ENCODE data around the gene PFN1.
A peak's percentile ranks its signal among the peaks of the same experiment; 100 is the strongest.

PFN1 gene

DNA sequence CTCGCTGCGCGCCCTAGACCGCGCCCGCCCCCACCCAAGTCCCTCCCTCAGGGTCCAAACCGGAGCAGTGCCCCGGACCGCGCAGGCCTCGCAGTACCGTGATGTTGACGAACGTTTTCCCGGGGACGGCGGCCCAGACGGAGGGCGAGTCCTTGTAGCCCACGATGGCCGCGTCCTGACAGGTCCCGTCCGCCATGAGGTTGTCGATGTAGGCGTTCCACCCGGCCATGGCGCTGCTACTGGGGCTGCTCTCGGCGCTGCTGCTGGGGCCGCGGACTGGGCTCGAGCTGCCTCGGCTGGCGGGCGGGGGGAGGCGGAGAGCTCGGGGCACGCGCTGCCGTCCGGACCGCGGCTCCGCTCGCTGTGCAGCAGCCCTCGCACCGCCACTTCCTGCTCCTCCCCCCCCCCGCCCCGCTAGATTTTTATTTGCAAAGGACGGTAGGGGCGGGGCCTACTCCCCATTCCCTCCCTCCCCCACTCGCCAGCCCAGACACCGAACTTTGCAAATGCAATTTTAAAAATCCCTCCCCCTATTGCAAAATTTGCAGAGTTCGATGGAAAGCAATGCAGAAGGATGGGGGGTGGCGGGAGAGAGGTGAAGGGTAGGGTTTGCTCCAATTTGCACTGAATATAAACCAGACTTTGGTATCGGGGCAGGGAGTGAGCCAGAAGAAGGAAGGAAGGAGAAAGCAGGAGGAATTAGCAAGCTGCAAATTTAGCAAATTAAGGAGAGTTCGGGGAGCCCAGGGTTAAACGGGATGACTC is at the start of gene PFN1:
TSS of gene PFN1 (minus strand) at position 365 of the 765 bp plus-strand sequence. CDS start at position 229, 136 bp downstream.
- H3K27me3 ChIP-seq (ENCODE audit: control insufficient read depth in 2 of 2, insufficient read depth in 2 of 2, low read length in 2 of 2), result no peaks in the 10 kb centered on the region
- H3K4me1 ChIP-seq (ENCODE audit: control insufficient read depth in 2 of 2, insufficient read depth in 2 of 2, low read length in 2 of 2), result peaks cover 37 to 39% of the 10 kb centered on the region in 2 donors
- peak within 1 kb of the TSS; percentile 88 to 96 for H3K9ac ChIP-seq (ENCODE audit: low read depth in 1 of 2, low read length in 2 of 2)
- H3K27ac ChIP-seq (ENCODE audit: low read depth in 2 of 2, low read length in 2 of 2), result peak within 1 kb of the TSS; percentile 100
- H3K9me3 ChIP-seq (ENCODE audit: control insufficient read depth in 2 of 2, low read length in 2 of 2), result no peaks in the 10 kb centered on the region
- peak within 1 kb of the TSS; percentile 89 to 93 for H3K4me3 ChIP-seq (ENCODE audit: low read length in 2 of 2)
- H3K36me3 ChIP-seq (ENCODE audit: control insufficient read depth in 2 of 2, insufficient read depth in 2 of 2, low read length in 2 of 2), result peaks cover 26 to 31% of the 10 kb centered on the region in 2 donors

DNA sequence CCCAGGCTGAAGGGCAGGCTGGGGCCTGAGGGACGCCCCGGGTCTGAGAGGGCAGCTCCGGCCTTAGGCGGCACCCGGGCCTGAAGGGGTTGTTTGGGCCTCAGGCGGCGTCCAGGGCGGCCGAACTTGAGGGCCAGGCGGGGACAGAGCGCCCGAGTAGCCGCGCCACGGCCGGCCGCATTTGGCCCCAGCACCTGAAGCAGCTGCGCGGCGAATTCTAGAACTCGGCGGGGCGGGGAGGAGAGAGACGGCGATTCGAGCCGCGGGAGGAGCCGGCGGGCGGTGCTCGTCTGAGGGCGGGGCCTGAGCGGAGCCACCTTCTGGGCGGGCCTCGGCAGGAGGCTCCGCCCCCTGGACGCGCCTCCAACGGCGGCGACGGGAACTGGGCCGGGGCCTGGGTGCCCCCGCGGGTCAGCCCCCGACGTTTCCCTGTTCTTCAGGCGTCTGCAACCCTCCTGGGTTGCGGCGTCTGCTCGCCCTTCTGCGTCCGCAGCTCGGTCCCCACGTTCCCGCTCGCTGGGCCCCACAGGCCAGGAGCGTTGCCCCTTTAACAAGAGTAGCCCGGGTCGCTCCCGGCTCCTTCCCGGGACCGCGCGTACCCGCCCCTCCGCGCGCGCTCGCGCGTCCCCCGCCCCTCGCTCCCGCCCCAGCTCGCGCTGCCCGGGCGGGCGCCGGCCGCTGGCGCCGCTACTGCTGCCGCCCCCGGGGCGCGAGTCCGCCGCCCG is 49.1 kb upstream of the PFN1 start, which contains the start of the genes INCA1 and KIF1C:
TSS of gene INCA1 (minus strand) at position 221 of the 725 bp plus-strand sequence. CDS start 3,085 bp downstream, outside the sequence.
TSS of gene KIF1C (plus strand) at position 649 of the 725 bp plus-strand sequence. CDS start 2,297 bp downstream, outside the sequence.
- peaks cover 19 to 20% of the 10 kb centered on the region in 2 donors for H3K36me3 ChIP-seq (ENCODE audit: control insufficient read depth in 2 of 2, insufficient read depth in 2 of 2, low read length in 2 of 2)
- H3K9me3 ChIP-seq (ENCODE audit: control insufficient read depth in 2 of 2, low read length in 2 of 2), result no peaks in the 10 kb centered on the region
- peaks cover 22 to 25% of the 10 kb centered on the region in 2 donors for H3K4me1 ChIP-seq (ENCODE audit: control insufficient read depth in 2 of 2, insufficient read depth in 2 of 2, low read length in 2 of 2)
- H3K27me3 ChIP-seq (ENCODE audit: control insufficient read depth in 2 of 2, insufficient read depth in 2 of 2, low read length in 2 of 2), result no peaks in the 10 kb centered on the region
- H3K9ac ChIP-seq (ENCODE audit: low read depth in 1 of 2, low read length in 2 of 2), result peak within 1 kb of the TSS; percentile 90
- peak within 1 kb of the TSS; percentile 93 to 98 for H3K4me3 ChIP-seq (ENCODE audit: low read length in 2 of 2)
- H3K27ac ChIP-seq (ENCODE audit: low read depth in 2 of 2, low read length in 2 of 2), result peak within 1 kb of the TSS; percentile 87 to 90

DNA sequence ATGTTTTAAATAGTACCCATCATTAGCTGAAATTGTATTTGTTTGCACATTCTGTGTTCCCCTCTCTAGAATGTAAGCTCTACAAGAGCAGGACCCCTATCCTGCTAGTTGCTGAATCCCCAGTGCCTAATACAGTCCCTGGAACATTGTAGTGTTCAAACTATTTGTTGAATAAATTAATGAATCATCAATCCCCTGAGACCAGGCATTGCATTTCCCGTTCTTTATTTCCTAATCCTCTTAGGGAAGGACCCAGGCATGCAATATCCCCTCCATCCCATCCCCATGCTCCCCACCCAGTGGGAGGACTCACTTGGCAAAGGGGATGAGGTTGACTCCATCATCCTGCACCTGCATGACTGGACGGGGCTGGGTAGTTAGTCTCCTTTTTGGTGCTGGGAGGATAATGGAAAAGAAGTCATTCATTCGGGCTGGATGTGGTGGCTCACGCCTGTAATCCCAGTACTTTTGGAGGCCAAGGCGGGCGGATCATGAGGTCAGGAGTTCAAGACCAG is 45.8 kb upstream of the PFN1 start:
- H3K36me3 ChIP-seq (ENCODE audit: control insufficient read depth in 2 of 2, insufficient read depth in 2 of 2, low read length in 2 of 2), result no peaks in the 10 kb centered on the region
- H3K9ac ChIP-seq (ENCODE audit: low read depth in 1 of 2, low read length in 2 of 2), result no peak overlapping the region
- peaks cover 12 to 14% of the 10 kb centered on the region in 2 donors for H3K4me1 ChIP-seq (ENCODE audit: control insufficient read depth in 2 of 2, insufficient read depth in 2 of 2, low read length in 2 of 2)
- H3K9me3 ChIP-seq (ENCODE audit: control insufficient read depth in 2 of 2, low read length in 2 of 2), result no peaks in the 10 kb centered on the region
- no peaks in the 10 kb centered on the region for H3K27me3 ChIP-seq (ENCODE audit: control insufficient read depth in 2 of 2, insufficient read depth in 2 of 2, low read length in 2 of 2)
- H3K4me3 ChIP-seq (ENCODE audit: low read length in 2 of 2), result no peak overlapping the region
- H3K27ac ChIP-seq (ENCODE audit: low read depth in 2 of 2, low read length in 2 of 2), result no peak overlapping the region

DNA sequence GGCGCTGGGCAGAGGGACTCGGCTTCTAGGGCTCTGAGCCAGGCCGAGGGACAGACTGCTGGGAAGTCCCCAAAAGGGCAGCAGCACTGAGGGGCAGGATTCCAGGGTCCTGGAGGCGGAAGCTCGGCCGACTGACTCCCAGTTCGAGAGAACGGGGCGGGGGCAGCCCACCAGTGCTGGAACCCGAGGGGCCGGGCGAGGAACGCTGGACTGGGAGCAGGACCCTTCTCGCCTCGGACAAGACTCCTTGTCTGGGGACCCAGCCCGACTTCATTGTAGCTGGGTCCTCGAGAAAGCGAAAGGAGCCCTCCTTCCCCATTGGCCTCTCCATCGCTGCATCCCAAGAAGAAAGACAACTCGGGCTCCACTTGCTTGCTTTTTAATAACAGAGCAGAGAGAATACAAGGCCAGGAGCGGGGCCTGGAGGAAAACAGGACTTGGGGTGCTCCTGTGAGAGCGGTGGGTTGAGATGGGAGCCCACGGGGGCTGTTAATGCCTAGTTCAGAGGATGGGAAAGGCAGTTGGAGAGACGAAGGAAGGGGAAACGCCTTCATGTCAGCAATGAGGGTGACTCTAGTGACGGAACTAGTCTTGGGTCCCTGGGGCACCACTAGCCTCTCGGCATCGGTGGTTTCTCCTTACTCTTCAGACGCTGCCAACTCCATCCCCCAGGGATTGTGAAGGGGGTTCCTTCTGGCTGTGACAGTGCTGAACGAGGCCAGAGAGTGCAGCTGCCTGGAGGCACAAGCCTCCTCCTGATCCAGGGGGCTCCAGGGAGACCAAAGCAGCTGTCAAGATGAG is 39.6 kb upstream of the PFN1 start:
- H3K27ac ChIP-seq (ENCODE audit: low read depth in 2 of 2, low read length in 2 of 2), result peak overlapping the region; percentile 92 to 94
- peak overlapping the region; percentile 91 to 92 for H3K9ac ChIP-seq (ENCODE audit: low read depth in 1 of 2, low read length in 2 of 2)
- peaks cover 2 to 5% of the 10 kb centered on the region in 2 donors for H3K36me3 ChIP-seq (ENCODE audit: control insufficient read depth in 2 of 2, insufficient read depth in 2 of 2, low read length in 2 of 2)
- H3K4me1 ChIP-seq (ENCODE audit: control insufficient read depth in 2 of 2, insufficient read depth in 2 of 2, low read length in 2 of 2), result peaks cover 21 to 27% of the 10 kb centered on the region in 2 donors
- H3K4me3 ChIP-seq (ENCODE audit: low read length in 2 of 2), result peak overlapping the region; percentile 86 to 88
- H3K27me3 ChIP-seq (ENCODE audit: control insufficient read depth in 2 of 2, insufficient read depth in 2 of 2, low read length in 2 of 2), result no peaks in the 10 kb centered on the region
- H3K9me3 ChIP-seq (ENCODE audit: control insufficient read depth in 2 of 2, low read length in 2 of 2), result no peaks in the 10 kb centered on the region

DNA sequence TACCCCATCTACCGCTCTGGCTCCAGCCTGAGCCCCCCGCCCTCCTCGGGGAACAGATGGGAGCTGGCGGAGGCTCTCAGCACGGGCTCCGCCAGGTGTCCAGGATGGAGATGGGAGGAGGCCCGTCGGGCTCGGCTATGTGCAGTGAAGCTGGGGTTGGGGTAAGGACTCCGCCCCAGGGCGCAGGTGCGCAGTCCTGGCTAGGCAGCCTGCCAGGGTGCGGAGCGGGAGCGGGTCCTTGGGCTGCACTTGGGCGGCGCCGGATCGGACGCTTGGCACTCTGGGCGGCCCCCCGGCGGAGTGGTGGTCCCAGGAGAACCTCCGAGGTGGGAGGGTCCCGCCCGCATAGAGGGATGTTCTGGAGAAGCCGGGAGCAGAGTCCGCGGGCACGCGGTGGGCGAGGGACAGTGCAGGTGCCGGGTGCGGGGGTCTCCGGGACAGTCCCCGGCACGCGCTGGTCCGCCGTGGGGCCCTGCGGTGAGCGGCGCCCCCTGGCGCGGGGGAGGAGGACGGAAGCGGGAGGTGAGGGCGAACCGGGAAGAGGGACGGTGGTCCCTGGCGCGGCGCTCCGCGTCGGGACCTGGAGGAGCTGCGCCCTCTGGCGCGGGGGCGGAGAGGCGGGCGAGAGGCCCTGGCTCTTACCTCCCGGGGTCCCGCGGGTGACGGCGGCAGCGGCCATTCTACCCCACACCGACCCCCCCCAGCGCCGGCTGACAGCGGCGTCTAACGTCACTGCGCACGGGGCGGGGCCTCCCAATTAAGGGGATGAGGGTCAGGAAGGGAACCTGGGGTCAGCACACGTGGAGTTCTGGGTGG is 38.8 kb upstream of the PFN1 start, which contains the start of gene CAMTA2:
TSS of gene CAMTA2 (minus strand) at position 725 of the 816 bp plus-strand sequence. CDS start 1,453 bp downstream, outside the sequence.
- peak within 1 kb of the TSS; percentile 92 to 94 for H3K27ac ChIP-seq (ENCODE audit: low read depth in 2 of 2, low read length in 2 of 2)
- H3K9ac ChIP-seq (ENCODE audit: low read depth in 1 of 2, low read length in 2 of 2), result peak within 1 kb of the TSS; percentile 91 to 92
- H3K4me3 ChIP-seq (ENCODE audit: low read length in 2 of 2), result peak within 1 kb of the TSS; percentile 86 to 88
- peaks cover 21 to 27% of the 10 kb centered on the region in 2 donors for H3K4me1 ChIP-seq (ENCODE audit: control insufficient read depth in 2 of 2, insufficient read depth in 2 of 2, low read length in 2 of 2)
- H3K9me3 ChIP-seq (ENCODE audit: control insufficient read depth in 2 of 2, low read length in 2 of 2), result no peaks in the 10 kb centered on the region
- H3K36me3 ChIP-seq (ENCODE audit: control insufficient read depth in 2 of 2, insufficient read depth in 2 of 2, low read length in 2 of 2), result peaks cover 10 to 13% of the 10 kb centered on the region in 2 donors
- no peaks in the 10 kb centered on the region for H3K27me3 ChIP-seq (ENCODE audit: control insufficient read depth in 2 of 2, insufficient read depth in 2 of 2, low read length in 2 of 2)

DNA sequence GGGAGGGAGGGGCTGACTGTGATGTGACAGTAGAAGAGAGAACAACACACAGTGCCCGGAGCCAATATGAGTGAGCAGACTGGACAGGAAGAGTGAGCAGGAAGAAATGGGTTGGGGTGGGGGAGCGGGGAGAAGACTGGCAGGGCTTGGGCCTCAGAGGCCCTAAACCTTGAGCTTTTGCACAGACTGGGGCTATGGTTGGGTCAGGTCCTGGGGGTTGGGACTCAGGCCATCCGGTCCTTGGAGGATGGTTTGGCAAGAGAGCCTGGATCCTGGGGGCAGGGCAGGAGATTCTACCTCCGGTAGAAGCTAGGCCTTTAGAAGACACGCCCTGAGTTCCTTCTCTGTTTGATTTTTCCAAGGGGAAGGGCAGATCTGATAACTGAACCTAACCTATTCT is 38.1 kb upstream of the PFN1 start:
- H3K27me3 ChIP-seq (ENCODE audit: control insufficient read depth in 2 of 2, insufficient read depth in 2 of 2, low read length in 2 of 2), result no peaks in the 10 kb centered on the region
- peaks cover 13 to 16% of the 10 kb centered on the region in 2 donors for H3K36me3 ChIP-seq (ENCODE audit: control insufficient read depth in 2 of 2, insufficient read depth in 2 of 2, low read length in 2 of 2)
- H3K9me3 ChIP-seq (ENCODE audit: control insufficient read depth in 2 of 2, low read length in 2 of 2), result no peaks in the 10 kb centered on the region
- H3K27ac ChIP-seq (ENCODE audit: low read depth in 2 of 2, low read length in 2 of 2), result peak overlapping the region; percentile 92 to 94
- H3K4me1 ChIP-seq (ENCODE audit: control insufficient read depth in 2 of 2, insufficient read depth in 2 of 2, low read length in 2 of 2), result peaks cover 21 to 27% of the 10 kb centered on the region in 2 donors
- peak overlapping the region; percentile 86 to 88 for H3K4me3 ChIP-seq (ENCODE audit: low read length in 2 of 2)
- H3K9ac ChIP-seq (ENCODE audit: low read depth in 1 of 2, low read length in 2 of 2), result peak overlapping the region; percentile 91 to 92

DNA sequence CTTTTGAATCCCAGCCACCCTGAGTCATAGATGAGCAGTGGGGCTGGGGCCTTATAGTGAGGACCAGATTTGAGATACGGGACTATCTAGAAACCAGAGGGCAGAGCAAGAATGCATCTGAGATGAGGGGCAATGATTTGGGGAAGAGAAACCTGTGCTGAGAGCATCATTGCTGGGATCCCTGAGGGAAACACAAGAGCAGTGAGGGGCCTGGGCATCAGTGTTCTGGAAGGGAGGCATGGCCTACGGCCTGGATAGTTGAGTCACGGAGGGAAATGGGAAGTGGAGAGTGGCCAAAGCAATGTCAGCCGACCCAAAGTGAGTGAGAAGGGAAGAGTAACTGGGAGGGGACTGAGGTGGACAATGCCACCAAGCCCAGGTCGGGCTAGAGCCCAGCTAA is 34.0 kb upstream of the PFN1 start:
- H3K4me1 ChIP-seq (ENCODE audit: control insufficient read depth in 2 of 2, insufficient read depth in 2 of 2, low read length in 2 of 2), result peaks cover 14 to 15% of the 10 kb centered on the region in 2 donors
- no peaks in the 10 kb centered on the region for H3K9me3 ChIP-seq (ENCODE audit: control insufficient read depth in 2 of 2, low read length in 2 of 2)
- H3K27me3 ChIP-seq (ENCODE audit: control insufficient read depth in 2 of 2, insufficient read depth in 2 of 2, low read length in 2 of 2), result no peaks in the 10 kb centered on the region
- H3K27ac ChIP-seq (ENCODE audit: low read depth in 2 of 2, low read length in 2 of 2), result no peak overlapping the region
- peaks cover 38 to 46% of the 10 kb centered on the region in 2 donors for H3K36me3 ChIP-seq (ENCODE audit: control insufficient read depth in 2 of 2, insufficient read depth in 2 of 2, low read length in 2 of 2)
- no peak overlapping the region for H3K9ac ChIP-seq (ENCODE audit: low read depth in 1 of 2, low read length in 2 of 2)
- H3K4me3 ChIP-seq (ENCODE audit: low read length in 2 of 2), result no peak overlapping the region

DNA sequence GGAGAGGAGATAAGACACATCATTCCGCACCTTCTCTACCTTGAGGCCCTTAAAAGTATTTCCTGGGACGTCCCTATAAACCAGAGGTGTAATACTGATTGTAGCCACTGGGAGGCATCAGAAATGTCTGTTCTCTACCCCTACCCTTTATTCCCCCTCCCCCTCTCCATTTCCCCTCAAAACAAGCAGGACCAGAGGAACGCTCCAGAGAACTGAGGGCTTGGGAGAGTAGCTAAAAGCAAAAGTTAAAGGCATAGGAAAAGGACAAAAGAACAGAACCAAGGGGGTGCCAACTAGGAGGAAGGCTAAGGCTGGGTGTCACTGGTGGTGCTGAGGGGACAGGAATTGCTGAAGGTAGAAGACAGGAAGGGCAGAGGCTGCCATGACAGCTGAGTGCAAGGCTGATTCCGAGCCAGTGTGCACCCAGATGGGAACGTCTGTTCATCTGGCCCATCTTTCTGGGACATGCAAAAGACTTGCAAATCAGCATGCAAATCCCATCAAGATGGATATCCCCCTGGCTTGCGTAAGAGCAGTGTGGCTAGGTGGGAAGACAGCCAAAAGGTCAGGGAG is 32.4 kb upstream of the PFN1 start:
- H3K9ac ChIP-seq (ENCODE audit: low read depth in 1 of 2, low read length in 2 of 2), result no peak overlapping the region
- H3K4me1 ChIP-seq (ENCODE audit: control insufficient read depth in 2 of 2, insufficient read depth in 2 of 2, low read length in 2 of 2), result peaks cover 2 to 6% of the 10 kb centered on the region in 2 donors
- no peak overlapping the region for H3K4me3 ChIP-seq (ENCODE audit: low read length in 2 of 2)
- peaks cover 43 to 56% of the 10 kb centered on the region in 2 donors for H3K36me3 ChIP-seq (ENCODE audit: control insufficient read depth in 2 of 2, insufficient read depth in 2 of 2, low read length in 2 of 2)
- no peak overlapping the region for H3K27ac ChIP-seq (ENCODE audit: low read depth in 2 of 2, low read length in 2 of 2)
- H3K27me3 ChIP-seq (ENCODE audit: control insufficient read depth in 2 of 2, insufficient read depth in 2 of 2, low read length in 2 of 2), result no peaks in the 10 kb centered on the region
- no peaks in the 10 kb centered on the region for H3K9me3 ChIP-seq (ENCODE audit: control insufficient read depth in 2 of 2, low read length in 2 of 2)

All from mucosa of rectum (tissue), 2 donors.